Hematopoietic multipotent progenitor cell treated with erythropoietin and hydrocortisone succinate and interleukin-3 and kit ligand, for 6 days (in vitro differentiated cells): ENCODE results near the gene RPS3.
"Not testable (repeated sequence)": the region's sequence is repeated elsewhere in the genome, so short reads cannot be mapped to it uniquely, and the experiment has no call there.

ENCODE experiments used
- DNase-seq: peaks from one replicate; pipeline ENCODE4 v3.0.0-alpha.2; 2015

Gene RPS3

GRCh38 chr11:75399344-75400145 lies at the start of gene RPS3:
Gene RPS3, plus strand, starts transcription at chr11:75399518. Its CDS starts 30 bp downstream, at chr11:75399548.
- peak; percentile 97 for DNase-seq

- no peak for DNase-seq
Observed at GRCh38 chr11:75349521-75350116, 49.7 kb upstream of the RPS3 start.

GRCh38 chr11:75350122-75350742 lies 49.1 kb upstream of the RPS3 start:
- DNase-seq, result no peak

- DNase-seq, result peak; percentile 77
Observed at GRCh38 chr11:75350743-75351540, 48.4 kb upstream of the RPS3 start.

GRCh38 chr11:75351541-75351790 lies 47.9 kb upstream of the RPS3 start, which contains the start of gene ARRB1:
Gene ARRB1, minus strand, starts transcription at chr11:75351661. Its CDS starts 54 bp downstream, at chr11:75351607.
- no peak for DNase-seq

GRCh38 chr11:75351791-75352587 lies 47.3 kb upstream of the RPS3 start:
- peak; percentile 95 for DNase-seq

GRCh38 chr11:75352588-75353206 lies 46.6 kb upstream of the RPS3 start:
- no peak for DNase-seq

- DNase-seq, result no peak
Observed at GRCh38 chr11:75355051-75355450, 44.3 kb upstream of the RPS3 start.

GRCh38 chr11:75356613-75357012 lies 42.7 kb upstream of the RPS3 start:
- no peak for DNase-seq

- not testable (repeated sequence) for DNase-seq
Observed at GRCh38 chr11:75362285-75362684, 37.0 kb upstream of the RPS3 start.

- DNase-seq, result no peak
Observed at GRCh38 chr11:75365711-75366181, 33.6 kb upstream of the RPS3 start.

GRCh38 chr11:75366826-75367225 lies 32.5 kb upstream of the RPS3 start:
- peak; percentile 66 for DNase-seq

GRCh38 chr11:75369560-75370255 lies 29.6 kb upstream of the RPS3 start:
- DNase-seq, result peak; percentile 59

- DNase-seq, result no peak
Observed at GRCh38 chr11:75371949-75372876, 27.1 kb upstream of the RPS3 start.

GRCh38 chr11:75373201-75373600 lies 26.1 kb upstream of the RPS3 start:
- DNase-seq, result no peak

GRCh38 chr11:75374646-75375045 lies 24.7 kb upstream of the RPS3 start:
- no peak for DNase-seq

GRCh38 chr11:75375626-75376025 lies 23.7 kb upstream of the RPS3 start:
- no peak for DNase-seq

- no peak for DNase-seq
Observed at GRCh38 chr11:75376175-75376574, 23.1 kb upstream of the RPS3 start.

GRCh38 chr11:75378776-75379175 lies 20.5 kb upstream of the RPS3 start:
- DNase-seq, result not testable (repeated sequence)

- no peak for DNase-seq
Observed at GRCh38 chr11:75380245-75380644, 19.1 kb upstream of the RPS3 start.
